GM12872 (cell line): ENCODE measurements around the gene PDE11A.

ENCODE experiments used
- CTCF ChIP-seq: IDR thresholded peaks from 3 replicates; pipeline ENCODE4 v1.5.1; 2011; ENCODE audit warnings: low read depth, mild to moderate bottlenecking, low read length, moderate library complexity; ENCODE audit not compliant: insufficient read depth

The PDE11A gene

GRCh38 chr2:177783091-177783490, 289.5 kb downstream of the PDE11A start:
- no peak for TF ChIP-seq CTCF

- no peak for TF ChIP-seq CTCF
These were observed 290.0 kb downstream of the PDE11A start for GRCh38 chr2:177782613-177783012.

- TF ChIP-seq CTCF: no peak
These were observed 294.1 kb downstream of the PDE11A start for GRCh38 chr2:177778472-177778871.

- TF ChIP-seq CTCF: peak; percentile 50; the same call in 2 of the 3 replicates
These were observed 300.0 kb downstream of the PDE11A start for GRCh38 chr2:177772529-177772928.

GRCh38 chr2:177771191-177771590, 301.4 kb downstream of the PDE11A start:
- TF ChIP-seq CTCF: no peak

- no peak; the same call in 2 of the 3 replicates for TF ChIP-seq CTCF
These were observed 304.8 kb downstream of the PDE11A start for GRCh38 chr2:177767768-177768167.

GRCh38 chr2:177765698-177766097, 306.9 kb downstream of the PDE11A start:
- TF ChIP-seq CTCF: no peak
